ENCODE results near the gene FAM13B. TPM values are rescaled to one million over a fixed set of nuclear protein-coding genes. Genes with fewer than 3 reads are reported as not detected.
A peak's percentile ranks its signal among the peaks of the same experiment; 100 is the strongest.

FAM13B gene
- total and polyA plus RNA-seq, 7 donors = 9.0 to 81.7 (median 47.2) TPM

DNA sequence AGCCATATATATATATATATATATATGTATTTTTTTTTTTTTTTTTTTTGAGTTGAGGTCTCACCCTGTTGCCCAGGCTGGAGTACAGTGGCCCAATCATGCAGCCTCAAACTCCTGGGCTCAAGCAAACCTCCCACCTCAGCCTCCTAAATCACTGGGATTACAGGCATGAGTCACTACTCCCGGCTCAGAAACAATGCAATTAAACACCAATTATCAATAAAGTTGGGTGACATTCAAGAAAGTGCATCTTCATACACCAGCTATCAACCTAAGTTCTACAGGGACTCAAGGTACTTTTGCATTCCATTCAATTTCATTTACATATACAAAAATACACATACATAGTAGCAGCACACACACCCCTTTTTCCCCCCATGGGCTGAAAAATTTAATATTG lies 7.6 kb downstream of the FAM13B start:
- H3K36me3 ChIP-seq = peaks cover 0 to 5% (median 0%) of the 10 kb centered on the region in 4 donors
- TF ChIP-seq POLR2AphosphoS5 (IDR thresholded peaks at IDR 0.05) (no peak), POLR2A (IDR thresholded peaks at IDR 0.05) (no peak), EP300 (IDR thresholded peaks at IDR 0.05) (no peak)
- TF ChIP-seq, protein P1, sequence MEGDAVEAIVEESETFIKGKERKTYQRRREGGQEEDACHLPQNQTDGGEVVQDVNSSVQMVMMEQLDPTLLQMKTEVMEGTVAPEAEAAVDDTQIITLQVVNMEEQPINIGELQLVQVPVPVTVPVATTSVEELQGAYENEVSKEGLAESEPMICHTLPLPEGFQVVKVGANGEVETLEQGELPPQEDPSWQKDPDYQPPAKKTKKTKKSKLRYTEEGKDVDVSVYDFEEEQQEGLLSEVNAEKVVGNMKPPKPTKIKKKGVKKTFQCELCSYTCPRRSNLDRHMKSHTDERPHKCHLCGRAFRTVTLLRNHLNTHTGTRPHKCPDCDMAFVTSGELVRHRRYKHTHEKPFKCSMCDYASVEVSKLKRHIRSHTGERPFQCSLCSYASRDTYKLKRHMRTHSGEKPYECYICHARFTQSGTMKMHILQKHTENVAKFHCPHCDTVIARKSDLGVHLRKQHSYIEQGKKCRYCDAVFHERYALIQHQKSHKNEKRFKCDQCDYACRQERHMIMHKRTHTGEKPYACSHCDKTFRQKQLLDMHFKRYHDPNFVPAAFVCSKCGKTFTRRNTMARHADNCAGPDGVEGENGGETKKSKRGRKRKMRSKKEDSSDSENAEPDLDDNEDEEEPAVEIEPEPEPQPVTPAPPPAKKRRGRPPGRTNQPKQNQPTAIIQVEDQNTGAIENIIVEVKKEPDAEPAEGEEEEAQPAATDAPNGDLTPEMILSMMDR (IDR thresholded peaks at IDR 0.05) = no peak
- WGBS, 2 donors = 39 to 78% methylated on average over 1 of the region's 1 CpG
- H3K27ac ChIP-seq = no peak overlapping the region
- intact Hi-C loops (cut with DNase I) = no loop called here
- no peak overlapping the region for H3K4me3 ChIP-seq
- H3K27me3 ChIP-seq = no peaks in the 10 kb centered on the region
- H3K9me3 ChIP-seq = no peaks in the 10 kb centered on the region
- no peak for DNase-seq
- peaks cover 0 to 78% (median 62%) of the 10 kb centered on the region in 4 donors for H3K4me1 ChIP-seq

DNA sequence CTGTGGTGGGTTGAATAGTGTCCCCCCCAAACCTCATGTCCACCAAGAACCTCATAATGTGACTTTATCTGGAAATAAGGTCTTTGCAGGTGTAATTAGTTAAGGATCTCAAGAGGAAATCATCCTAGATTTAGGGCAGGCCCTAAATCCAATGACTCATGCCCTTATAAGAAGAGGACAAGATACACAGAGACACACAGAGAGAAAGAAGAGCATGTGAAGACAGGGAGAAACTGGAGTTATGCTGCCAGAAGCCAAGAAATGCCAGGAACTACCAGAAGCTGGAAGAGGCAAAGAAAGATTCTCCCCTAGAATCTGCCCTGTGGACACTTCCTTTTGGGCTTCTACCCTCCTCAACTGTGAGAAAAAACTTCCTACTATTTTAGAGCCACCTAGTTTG lies 8.8 kb downstream of the FAM13B start:
- TF ChIP-seq, protein P1 (IDR thresholded peaks at IDR 0.05) = no peak
- TF ChIP-seq POLR2AphosphoS5 (IDR thresholded peaks at IDR 0.05) = no peak
- TF ChIP-seq POLR2A (IDR thresholded peaks at IDR 0.05) = no peak
- no peak for TF ChIP-seq EP300 (IDR thresholded peaks at IDR 0.05)
- Histone ChIP-seq H3K9me3 (no peaks in the 10 kb centered on the region), H3K4me3 (no peak overlapping the region), H3K27ac (peak overlapping the region in 3 of 4 donors; percentile 12 to 61 (median 55)), H3K4me1 (peaks cover 0 to 68% (median 53%) of the 10 kb centered on the region in 4 donors), H3K36me3 (peaks cover 0 to 13% (median 2%) of the 10 kb centered on the region in 4 donors), H3K27me3 (no peaks in the 10 kb centered on the region)
- DNase-seq = no peak
- intact Hi-C loops (cut with DNase I) = no loop called here

DNA sequence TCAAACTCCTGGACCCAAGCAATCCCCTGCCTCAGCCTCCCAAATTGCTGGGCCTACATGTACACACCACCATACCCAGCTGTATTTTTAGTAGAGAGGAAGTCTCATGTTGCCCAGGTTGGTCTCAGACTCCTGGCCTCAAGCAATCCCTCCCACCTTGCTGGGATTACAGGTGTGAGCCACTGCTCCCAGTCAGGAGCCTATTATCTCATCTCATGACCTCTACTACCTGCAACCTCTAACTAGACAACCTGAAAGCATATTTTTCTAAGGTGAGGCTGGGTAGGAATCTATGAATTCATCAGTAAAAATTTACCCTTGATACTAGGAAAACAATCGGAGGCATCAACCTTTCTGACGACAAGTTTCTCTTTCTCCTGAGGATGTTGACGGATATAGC lies 10.0 kb downstream of the FAM13B start:
- TF ChIP-seq, protein P1 (IDR thresholded peaks at IDR 0.05) = no peak
- TF ChIP-seq EP300 (IDR thresholded peaks at IDR 0.05) = no peak
- TF ChIP-seq POLR2AphosphoS5 (IDR thresholded peaks at IDR 0.05) = no peak
- TF ChIP-seq POLR2A (IDR thresholded peaks at IDR 0.05) = no peak
- peaks cover 0 to 24% (median 5%) of the 10 kb centered on the region in 4 donors for H3K36me3 ChIP-seq
- peaks cover 0 to 66% (median 49%) of the 10 kb centered on the region in 4 donors for H3K4me1 ChIP-seq
- H3K4me3 ChIP-seq = no peak overlapping the region
- intact Hi-C loops (cut with DNase I) = no loop called here
- H3K27me3 ChIP-seq = no peaks in the 10 kb centered on the region
- no peaks in the 10 kb centered on the region for H3K9me3 ChIP-seq
- H3K27ac ChIP-seq = peak overlapping the region in 1 of 4 donors; percentile 55
- no peak for DNase-seq
- 95% methylated on average over 3 of the region's 3 CpGs for WGBS, 2 donors

DNA sequence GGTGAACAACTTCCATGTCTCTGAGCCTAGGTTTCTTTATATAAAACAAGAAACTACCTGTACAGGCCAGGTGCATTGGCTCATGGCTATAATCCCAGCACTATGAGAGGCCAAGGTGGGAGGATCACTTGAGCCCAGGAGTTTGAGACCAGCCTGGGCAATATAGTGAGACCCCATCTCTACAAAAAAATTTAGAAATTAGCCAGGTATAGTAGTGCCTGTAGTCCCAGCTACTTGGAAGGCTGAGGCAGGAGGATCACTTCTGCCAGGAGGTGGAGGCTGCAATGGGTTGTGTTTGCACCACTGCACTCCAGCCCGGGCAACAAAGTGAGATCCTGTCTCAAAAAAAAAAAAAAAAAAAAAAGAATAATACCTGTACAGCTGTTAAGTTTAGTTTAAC lies 11.1 kb downstream of the FAM13B start:
- no peak overlapping the region for H3K4me3 ChIP-seq
- peaks cover 0 to 36% (median 7%) of the 10 kb centered on the region in 4 donors for H3K36me3 ChIP-seq
- intact Hi-C loops (cut with DNase I) = no loop called here
- H3K27ac ChIP-seq = no peak overlapping the region
- 0 to 11% methylated on average over 1 of the region's 1 CpG for WGBS, 2 donors
- H3K27me3 ChIP-seq = no peaks in the 10 kb centered on the region
- TF ChIP-seq EP300 (IDR thresholded peaks at IDR 0.05) (no peak), POLR2A (IDR thresholded peaks at IDR 0.05) (no peak), POLR2AphosphoS5 (IDR thresholded peaks at IDR 0.05) (no peak)
- TF ChIP-seq, protein P1 (IDR thresholded peaks at IDR 0.05) = no peak
- peaks cover 0 to 57% (median 47%) of the 10 kb centered on the region in 4 donors for H3K4me1 ChIP-seq
- no peaks in the 10 kb centered on the region for H3K9me3 ChIP-seq
- no peak for DNase-seq

DNA sequence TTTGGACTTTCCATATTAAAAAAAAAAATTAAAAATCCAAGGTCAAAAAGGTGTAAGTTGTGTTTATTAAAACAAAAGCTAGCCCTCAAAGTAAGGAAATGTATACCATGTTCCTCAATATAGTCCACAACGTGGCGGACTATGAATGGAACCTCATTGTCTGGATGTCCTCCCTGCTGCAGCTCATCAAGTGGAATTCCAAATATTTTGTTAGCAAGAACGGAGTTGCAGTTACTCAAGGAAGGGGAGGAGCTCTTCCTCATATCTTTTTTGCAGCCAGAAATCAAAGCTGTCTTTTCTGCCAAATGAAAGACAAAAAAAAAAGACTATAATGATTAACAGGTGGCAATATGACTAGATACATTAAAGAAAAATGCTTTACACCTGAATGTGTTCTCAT lies 14.0 kb downstream of the FAM13B start:
- WGBS, 2 donors = 75 to 83% methylated on average over 3 of the region's 3 CpGs

More for the DNA sequence above, 14.0 kb downstream of the FAM13B start:
- Histone ChIP-seq H3K9me3 (no peaks in the 10 kb centered on the region), H3K4me1 (peaks cover 0 to 55% (median 31%) of the 10 kb centered on the region in 4 donors), H3K27me3 (no peaks in the 10 kb centered on the region), H3K27ac (no peak overlapping the region), H3K36me3 (peaks cover 0 to 54% (median 7%) of the 10 kb centered on the region in 4 donors), H3K4me3 (no peak overlapping the region)
- intact Hi-C loops (cut with DNase I) = no loop called here
- DNase-seq = no peak
- TF ChIP-seq, protein P1 (IDR thresholded peaks at IDR 0.05) = no peak
- no peak for TF ChIP-seq EP300 (IDR thresholded peaks at IDR 0.05)
- no peak for TF ChIP-seq POLR2AphosphoS5 (IDR thresholded peaks at IDR 0.05)
- no peak for TF ChIP-seq POLR2A (IDR thresholded peaks at IDR 0.05)

All from sigmoid colon (tissue), 7 donors.